NCI-H69 (cell line): ENCODE data around the gene PPM1L.

Source experiments
- DNase-seq: peaks from one replicate; lab custom pipeline; 2025; lab: John Stamatoyannopoulos, UW

PPM1L gene

DNA sequence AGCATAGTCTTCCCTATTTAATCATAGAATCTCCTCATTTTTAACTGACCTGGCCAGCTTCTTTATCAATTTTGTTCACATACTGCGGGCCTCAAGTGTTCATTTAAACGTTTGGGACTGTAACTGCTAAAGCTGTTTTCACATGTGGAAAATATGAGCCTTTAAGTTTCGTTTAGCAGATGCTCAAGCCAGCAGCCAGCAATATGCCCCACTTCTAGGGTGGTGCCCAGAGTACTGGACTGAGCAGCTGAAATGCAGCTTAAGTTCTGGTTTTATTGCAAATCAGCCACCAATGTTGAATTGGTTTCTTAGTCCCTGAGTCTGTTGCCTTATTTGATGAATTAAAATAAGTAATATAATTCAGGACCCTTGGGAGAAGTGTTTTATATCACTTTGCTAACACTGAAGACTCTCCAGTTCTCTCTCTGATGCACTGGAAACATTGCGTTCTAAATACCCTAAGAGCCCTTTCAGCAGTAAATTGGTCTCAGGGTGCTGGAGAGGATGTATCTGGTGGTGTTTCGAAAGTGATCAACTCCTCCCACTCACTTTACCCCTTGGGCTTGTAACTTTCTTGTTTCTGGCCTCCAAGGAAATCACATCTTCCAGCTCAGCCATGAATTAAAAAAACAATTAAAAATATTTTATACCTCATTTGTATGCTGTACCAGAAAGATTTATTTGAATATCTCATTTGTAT, 287.5 kb downstream of the PPM1L start:
- no peak for DNase-seq

DNA sequence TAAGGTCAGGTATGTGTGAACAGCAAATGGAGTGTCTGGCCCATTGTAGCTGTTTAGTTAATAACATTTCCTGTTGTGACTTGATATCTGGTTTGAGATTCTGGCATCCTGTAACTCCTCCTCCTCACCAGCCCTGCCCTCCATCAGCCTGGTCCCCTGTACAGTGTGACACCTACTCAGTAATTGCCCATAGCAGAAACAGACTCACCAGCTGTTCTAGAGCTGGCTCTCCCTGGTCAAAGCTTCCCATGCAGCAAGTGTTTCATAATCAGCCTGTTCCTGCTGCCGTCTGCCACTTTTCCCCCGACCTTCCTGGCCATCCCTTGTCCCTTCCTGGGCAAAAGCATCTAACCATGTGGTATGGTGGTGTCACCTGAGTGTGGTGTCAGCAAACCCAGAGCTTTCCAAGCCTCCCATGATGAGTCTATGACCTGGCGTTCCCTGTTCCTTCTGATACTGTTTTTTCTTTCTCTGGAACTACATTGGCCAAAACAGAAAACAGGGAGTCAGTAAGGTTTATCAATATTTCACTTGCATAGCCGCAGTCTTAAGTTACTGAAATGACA, 293.7 kb downstream of the PPM1L start:
- peak; percentile 45 for DNase-seq

- DNase-seq: no peak
Measured at GRCh38 chr3:161050935-161051334, 294.9 kb downstream of the PPM1L start.

- no peak for DNase-seq
Measured at GRCh38 chr3:161051856-161052255, 295.8 kb downstream of the PPM1L start.

DNA sequence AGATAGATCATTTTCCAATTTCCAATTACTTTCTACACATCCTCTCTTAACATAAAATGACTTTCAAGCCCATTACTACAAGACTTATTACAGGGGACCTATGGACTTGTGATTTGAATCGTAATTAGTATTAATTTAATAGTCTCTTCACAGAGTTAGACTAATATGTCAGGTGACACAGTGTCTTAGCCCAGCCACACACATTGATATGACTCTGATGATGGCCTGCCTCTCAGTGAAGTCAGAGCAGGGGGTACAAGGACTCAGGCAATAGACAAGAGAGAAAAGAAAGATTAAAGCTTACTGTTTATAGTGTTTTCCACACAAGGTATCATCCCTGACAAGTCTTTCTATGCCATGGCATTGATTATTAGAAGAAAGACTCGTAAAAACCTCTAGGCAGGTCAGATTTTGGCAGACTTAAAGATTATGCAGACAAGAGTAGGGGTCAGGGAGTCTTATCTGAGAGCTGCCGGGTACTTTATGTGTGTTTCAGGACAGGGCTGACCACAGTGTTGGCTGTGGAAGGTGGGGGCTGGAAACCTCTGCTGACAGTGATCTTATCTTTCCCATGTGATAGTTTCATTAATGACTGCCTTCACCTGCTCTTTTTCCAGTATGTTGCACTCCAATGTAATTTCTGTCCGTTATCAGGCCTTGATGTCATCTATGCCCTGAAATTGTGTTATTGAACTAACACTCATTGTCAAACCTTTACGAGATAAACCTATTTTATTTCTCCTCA, 299.0 kb downstream of the PPM1L start:
- DNase-seq: no peak

GRCh38 chr3:161064413-161064812, 308.4 kb downstream of the PPM1L start:
- DNase-seq: no peak

DNA sequence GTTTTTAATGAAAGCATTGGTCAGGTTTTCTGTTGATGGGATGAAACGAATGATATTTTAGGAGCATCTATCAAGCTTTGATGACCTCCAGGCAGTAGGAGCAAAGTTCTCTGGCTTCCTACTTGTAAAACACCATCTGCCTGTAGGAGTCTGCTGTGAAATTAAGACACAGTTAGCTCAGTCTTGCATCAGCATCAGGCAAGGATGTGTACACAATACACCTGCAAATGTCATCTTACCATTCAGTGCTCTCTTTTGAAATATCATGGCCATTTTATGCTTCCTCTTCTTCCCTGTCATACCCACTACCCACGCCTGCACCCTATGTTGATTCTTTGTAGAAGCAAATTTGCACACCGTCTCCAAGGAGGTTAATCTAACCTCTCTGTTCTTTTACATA, 310.9 kb downstream of the PPM1L start:
- peak; percentile 13 for DNase-seq

DNA sequence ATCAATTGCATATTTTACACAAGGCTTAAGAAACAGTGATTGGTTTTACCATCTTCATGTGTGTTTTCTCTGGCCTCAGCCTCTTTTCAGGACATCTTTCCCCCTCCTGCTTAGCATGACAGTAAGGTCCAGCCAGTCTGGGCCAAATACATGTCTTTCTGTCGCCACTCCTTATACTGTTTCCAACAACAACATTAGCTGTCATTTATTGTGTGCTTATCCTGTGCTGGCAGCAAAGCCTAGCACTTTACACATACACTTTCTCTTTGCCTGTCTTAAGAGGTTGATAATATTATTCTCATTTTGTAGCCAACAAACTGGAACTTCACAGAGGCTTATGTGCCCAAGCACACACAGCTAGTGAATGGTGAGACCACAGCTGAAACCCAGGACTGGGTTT, 311.3 kb downstream of the PPM1L start:
- no peak for DNase-seq

DNA sequence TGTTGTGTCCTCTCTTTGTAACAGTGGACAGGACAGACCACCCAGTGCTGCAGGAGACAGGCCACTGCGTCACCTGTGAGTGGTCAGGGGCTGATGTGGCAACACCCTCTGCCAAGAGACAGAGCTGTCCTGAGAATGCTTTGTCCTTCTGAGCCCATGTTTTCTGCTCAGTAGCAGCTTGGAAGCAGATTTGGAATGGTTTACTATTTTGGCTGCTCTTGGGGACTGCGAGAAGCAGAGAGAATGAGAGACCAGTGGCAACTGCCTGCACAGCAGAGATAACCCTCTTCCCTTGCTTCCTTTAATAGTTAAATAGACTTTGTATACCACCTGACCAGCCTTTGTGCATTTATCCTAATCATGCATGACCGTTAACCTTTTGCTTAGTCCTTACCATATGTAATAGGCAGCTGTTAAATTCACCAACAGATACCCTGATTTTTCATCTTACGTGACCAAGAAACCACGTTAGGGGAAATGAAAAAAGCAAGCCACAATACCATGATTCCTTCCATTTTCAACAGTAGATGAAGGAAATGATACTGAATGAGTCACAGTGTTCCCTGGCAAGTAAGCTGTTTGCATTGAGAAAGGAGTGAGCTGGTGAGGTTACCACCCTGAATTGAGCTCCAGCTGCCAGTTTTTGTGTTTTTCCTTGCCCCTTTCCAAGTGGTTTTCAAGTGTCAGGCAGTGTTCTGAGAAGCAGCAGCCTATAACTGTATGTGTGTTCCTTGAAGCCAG, 313.6 kb downstream of the PPM1L start:
- peak; percentile 69 for DNase-seq

DNA sequence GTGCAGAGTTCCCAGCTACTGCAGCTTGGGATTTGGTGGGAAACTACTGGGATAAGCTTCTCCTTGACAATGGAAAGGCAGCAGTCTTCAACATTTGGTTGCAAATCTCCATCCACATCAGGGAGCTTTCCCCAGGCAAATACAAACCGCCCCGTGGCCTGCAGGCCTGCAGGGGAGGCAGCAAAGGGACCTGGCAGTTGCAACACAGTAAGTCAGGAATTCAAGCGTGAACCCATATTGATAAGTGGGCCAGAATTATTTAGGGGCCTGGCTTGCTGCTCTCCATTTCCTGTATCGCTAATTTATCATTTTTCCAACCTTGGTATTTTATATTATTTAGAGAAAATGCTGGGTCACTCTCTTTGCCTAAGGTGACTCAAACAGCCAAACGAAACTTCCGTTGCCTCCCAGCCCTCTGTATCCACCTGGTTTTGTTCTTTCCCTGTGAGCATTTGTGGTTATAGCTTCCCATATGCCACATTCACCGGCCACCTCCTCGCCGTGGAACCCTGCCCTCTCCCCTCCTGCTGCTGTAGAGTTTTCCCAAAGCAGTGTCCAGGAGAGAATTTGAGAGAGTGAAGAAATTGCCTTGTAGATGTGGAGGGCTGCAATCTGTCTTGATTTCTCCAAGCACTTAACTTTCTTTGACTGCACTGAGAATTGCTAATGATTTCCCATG, 314.4 kb downstream of the PPM1L start:
- DNase-seq: peak; percentile 28

DNA sequence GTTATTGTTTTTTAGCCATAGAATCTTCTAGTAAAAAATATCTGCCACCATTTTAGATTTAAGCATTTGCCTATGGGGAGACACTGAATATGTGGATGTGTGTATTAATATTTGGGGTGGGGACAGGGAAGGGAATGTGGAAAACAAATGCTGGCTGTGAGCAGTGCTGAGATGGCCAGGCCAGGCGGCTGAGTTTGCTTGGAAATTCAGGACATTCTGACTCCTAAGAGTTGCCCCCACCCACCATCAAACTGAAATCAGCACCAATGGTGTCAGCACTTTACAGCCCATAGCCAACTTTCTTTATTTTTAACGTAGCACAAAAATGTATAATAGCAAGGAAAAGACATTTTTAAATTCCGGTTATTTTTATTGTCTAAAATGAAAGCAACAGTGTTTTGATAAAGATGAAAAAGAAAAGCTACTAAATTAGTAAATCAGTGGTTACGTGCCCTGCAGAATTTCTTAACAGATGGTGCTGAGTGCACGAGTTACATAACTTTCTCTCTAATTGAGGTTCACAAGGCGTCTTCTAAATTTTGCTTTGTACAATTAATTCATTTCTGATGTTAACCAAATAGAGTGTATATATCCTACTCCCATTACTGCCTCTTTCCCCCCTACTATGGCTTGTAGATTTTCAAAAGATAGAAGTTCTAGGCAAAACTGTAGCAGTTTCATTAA, 315.1 kb downstream of the PPM1L start:
- DNase-seq: no peak

GRCh38 chr3:161072211-161072621, 316.2 kb downstream of the PPM1L start:
- DNase-seq: peak; percentile 56

DNA sequence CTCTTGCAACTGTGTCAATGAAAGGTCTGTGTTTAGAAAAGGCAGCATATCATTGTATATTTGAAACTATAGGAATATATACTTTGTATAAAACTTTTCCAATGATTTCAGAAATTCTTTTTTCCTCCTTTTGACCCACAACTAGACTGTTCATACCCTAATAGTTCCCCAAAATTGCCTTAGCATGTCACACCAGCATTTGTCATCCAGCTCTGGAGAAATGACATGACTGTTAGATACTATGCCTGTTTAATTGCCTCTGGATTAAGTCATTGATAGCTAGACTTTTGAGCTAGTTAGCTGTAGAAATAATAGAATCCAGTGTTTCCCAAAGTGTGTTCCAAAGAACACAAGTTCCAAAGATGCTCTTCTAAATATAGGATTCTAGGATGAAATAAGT, 316.7 kb downstream of the PPM1L start:
- DNase-seq: no peak

DNA sequence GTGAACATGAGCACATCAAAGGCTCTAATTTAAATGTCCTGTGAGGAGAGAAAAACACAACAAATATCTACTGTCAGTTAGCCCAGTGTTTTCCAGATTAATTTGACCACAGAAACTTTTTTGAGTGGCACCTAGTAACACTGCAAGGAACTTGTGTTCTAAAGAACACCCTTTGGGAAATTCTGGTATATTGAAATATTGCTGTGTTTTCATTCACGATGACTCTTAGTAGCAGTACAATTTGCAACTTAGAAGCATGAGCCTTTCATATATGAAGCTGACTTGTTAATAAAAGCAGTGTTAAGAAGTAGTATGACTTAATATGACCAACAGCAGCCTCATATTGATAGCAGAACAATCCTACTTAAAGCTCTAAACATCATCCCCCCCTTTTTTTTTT, 317.1 kb downstream of the PPM1L start:
- no peak for DNase-seq

DNA sequence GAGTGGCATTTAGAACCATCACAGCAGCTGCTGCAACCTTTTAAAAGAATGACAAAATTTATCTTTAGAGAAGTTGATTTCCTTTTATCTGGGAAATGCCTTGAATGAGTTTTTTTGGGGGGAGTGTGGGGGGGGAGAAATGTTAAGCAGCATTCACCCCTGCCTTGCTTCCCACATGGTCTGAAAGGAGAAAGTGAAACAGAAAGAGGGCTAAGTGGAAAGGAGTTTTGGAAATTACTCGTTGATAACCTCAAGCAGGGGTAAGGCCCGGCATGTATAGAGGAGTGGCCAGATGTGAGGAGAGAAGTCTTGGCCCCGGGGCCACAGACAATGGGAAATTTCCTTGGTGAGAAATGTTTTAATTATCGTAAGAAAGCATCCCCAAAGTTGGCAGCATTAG, 325.6 kb downstream of the PPM1L start:
- DNase-seq: no peak

GRCh38 chr3:161082063-161082462, 326.0 kb downstream of the PPM1L start:
- DNase-seq: no peak

GRCh38 chr3:161083131-161083530, 327.1 kb downstream of the PPM1L start:
- no peak for DNase-seq

DNA sequence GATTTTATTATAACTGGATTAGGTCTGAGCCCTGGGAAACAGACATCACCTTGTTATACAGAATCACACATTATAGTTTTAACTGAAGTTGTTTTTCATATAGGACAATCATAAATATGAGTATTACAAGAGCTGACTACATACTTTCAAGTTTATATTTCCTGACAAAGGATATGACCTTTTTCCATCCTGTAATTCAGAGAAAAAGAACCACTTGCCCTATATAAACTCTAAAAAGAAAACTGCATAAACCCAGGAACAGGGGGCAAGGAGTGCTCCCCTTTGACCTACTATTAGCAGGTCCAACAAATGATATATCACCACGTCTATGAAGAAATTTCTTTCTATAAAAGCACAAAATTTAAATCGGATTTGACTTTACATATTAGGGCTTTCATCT, 328.2 kb downstream of the PPM1L start:
- no peak for DNase-seq

DNA sequence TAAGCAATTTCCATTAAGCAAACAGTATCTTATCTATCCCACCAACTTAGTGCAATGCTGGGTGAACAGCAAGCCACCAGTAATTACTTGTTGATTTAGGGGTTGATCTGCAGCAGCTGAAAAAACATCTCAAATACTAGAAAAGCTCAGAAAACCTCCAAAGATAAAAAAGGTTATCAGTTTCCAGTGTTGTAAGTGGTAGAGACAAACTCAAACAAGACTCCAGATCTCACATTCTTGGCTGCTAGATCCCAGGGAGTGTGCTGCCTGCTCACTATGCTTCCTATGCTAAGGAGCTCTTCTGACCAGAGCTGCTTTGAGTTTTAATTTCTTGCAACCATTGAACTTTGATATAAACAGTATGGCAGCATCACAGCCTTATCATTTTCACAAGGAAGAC, 337.9 kb downstream of the PPM1L start:
- no peak for DNase-seq

DNA sequence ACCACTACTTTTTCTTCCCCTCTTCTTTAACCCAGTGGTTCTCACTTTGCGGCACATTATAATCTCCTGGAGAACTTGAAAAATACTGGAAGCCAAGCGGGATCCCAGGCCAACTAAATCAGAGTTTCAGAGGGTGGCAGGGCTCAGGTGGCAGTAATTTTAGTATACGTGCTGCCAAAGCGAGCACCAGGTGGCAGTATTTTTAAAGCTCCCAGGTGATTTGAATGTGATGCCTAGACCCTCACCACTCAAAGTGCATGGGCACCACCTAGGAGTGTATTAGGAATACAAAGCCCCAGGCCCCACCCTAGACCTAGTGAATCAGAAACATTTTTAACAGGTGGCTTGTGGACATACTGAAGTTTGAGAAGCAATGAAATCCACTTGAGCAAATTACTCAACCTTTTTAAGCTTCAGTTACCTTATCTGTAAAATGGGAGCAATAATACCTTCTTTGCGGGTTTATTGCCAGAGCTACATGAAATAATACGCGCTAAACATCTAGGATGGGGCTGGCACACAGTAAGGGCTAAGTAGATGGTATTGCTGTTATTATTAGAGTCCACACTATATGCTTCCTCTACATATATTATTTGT, 340.8 kb downstream of the PPM1L start:
- DNase-seq: peak; percentile 78

- DNase-seq: no peak
Measured at GRCh38 chr3:161100994-161101393, 345.0 kb downstream of the PPM1L start.
